Skeletal muscle cell (primary cell): ENCODE data around the gene CDC42EP4.

Experiments
- DNase-seq: peaks from one replicate; pipeline ENCODE4 v3.0.0-alpha.2; 2010; ENCODE audit warnings: low read depth
- H3K4me3 ChIP-seq: 2 replicates; pipeline ENCODE4 v1.5.1; 2011; ENCODE audit warnings: low read depth, mild to moderate bottlenecking, control low read depth, low read length, moderate library complexity

CDC42EP4 gene, protein sequence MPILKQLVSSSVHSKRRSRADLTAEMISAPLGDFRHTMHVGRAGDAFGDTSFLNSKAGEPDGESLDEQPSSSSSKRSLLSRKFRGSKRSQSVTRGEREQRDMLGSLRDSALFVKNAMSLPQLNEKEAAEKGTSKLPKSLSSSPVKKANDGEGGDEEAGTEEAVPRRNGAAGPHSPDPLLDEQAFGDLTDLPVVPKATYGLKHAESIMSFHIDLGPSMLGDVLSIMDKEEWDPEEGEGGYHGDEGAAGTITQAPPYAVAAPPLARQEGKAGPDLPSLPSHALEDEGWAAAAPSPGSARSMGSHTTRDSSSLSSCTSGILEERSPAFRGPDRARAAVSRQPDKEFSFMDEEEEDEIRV

DNA sequence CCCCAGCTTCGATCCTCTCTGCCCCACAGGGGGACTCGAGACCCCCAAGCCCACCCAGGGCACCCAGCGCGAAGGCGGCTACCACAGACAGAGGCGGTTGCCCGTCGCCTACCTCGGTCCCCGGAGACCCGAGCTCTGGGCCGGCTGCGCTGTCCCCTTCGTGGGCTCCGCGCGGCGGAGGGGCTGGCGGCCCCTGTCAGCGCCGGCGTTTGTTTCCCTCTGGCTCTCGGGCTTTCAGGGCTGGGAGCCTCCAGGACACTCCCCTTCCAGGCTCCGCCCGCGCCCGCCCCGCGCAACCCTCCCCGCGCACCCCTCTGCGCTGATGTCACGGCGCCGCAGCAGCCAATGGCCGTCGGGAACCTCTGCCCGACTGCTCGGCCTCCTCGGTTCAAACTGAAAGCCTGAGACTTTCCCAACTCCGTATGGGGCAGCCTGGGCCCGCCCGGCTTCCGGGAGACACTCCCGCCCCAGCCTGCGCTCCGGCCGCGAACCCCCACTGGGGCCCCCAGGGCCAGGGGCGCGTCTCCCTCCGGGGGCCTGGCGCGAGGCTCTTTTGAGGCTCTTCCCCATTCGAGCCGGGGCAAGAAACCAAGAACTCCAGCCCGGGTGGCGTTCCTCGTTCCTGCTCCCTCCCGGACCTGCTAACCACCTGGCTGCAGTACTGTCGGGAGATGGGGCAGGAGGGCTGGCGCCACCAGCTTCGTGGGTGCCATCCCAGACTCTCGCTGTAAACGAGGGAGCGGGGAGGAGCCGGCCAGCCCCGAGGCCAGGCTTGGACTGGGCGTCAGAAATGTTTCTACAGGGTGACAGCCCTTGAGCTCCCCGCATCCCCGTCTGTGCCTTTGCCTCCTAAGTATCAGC is at the start of gene CDC42EP4:
CDC42EP4 (minus strand) TSS at position 221 of the 861 bp plus-strand sequence. CDS start 25,501 bp downstream, outside the sequence.
- peak; percentile 81 for DNase-seq
- H3K4me3 ChIP-seq = peak within 1 kb of the TSS; percentile 98

DNA sequence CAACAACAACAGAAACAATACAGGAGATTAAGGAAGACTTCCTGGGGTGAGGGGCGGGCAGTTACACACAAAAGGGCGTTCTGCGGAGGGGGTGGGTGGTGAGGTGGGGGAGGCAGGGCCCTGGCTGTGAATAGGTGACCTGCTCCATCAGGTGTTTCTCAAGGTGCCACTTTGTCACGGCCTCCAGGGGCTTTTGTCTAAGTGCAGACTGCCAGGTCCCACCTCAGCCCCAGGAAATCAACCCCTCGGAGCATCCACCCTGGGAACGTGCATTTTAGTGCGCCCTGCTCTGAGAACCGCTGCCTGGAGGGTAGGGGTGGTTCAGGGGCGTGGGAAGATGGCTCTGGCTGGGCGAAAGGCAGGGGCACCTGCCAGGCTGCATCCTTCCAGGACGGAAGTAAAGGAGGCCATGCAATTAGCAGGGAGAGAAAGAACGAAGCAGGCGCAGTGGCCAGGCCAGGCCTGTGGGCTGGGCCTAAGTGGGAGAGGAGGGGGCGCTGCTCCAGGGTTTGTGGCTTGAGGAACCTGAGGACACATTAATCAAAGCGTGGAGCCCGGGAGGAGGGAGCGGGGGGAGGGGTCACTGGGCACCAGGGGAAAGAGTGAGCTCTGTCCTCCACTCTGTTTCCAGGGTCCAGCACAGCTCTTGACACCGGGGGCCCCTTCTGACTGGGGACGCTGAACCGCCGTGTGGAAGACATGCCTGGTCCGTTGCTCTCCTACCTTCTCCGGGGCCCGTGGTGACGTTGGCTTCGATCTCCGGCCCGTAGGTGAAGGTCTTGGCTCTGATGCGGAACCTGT is 49.4 kb upstream of the CDC42EP4 start:
- no peak for DNase-seq
- H3K4me3 ChIP-seq = no peak overlapping the region

DNA sequence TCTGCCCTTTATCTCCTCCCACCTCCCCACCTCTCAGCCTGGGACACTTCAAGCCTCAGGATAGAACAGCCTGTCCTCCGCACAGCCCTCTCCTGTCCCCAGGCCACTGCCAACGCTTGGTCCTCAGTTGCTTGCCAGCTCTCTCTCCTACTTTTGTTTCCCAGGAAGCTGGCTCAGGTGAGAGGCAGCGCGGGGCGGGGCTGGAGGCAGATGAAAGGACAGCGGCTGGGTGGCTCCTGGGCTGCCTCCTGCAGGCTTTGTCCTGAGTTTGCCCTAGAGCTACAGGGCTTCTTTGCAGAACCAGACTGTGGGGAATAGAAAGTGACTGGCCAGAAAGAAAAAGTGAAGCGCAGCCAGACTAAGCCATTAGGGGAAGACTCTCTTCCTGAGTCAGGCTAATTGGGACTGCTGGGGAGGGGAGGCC is 48.2 kb upstream of the CDC42EP4 start:
- no peak for DNase-seq
- H3K4me3 ChIP-seq = no peak overlapping the region

DNA sequence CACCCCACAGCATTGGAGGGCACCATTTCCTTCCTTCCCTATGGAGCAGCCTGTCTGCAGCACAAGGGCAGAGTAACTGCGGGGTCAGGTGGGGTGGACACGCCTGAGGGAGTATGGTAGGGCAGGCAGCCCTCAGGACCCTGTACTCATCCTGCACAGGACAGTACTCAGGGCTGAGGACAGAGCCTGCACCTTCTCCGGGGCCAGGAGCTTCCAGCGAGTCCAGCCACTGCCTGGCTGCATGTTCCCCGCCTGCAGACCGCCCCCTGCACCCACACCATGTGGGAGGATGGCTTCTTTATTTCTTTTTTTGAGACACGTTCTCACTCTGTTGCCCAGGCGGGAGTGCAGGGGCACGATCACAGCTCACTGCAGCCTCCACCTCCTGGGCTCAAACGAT is 47.6 kb upstream of the CDC42EP4 start:
- no peak for DNase-seq
- H3K4me3 ChIP-seq = no peak overlapping the region

DNA sequence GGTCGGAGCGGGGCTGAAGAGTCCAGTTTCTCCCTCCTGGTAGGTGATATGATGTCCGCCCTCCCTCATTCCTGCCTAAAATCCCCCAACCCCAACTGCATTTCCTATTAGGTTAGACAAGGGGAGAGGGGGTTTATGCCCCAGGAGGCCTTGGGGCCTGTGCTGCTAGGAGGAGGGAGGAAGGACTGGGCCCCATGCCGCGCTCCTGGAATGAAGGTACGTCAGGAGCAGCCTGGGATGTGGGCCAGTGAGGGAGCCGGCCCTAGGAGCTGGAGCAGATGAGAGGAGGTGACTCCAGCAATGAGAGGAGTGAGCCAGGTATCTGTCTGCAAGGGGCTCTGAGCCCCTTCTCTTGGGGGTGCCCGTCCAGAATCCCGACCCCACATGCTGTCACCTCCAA is 46.9 kb upstream of the CDC42EP4 start:
- H3K4me3 ChIP-seq = no peak overlapping the region
- DNase-seq = no peak

DNA sequence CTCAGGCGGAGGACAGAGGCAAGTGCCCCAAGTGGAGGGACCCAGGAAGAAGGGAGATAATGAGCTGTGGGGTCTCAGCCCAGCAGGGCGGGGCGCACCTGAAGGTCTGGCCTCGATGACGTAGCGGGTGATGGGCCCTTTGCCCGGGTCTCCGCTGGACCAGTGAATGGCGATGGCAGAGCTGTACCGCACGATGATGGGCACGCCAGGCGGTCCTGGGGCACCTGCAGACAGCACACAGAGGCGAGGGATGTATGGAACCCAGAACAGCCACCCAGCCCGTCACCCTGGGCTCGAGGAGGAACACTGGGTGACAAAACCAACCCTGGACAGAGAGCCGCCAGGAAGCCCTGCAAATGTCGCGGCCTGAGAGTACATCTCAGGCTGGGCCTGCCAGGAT is 46.2 kb upstream of the CDC42EP4 start:
- no peak overlapping the region for H3K4me3 ChIP-seq
- DNase-seq = no peak

DNA sequence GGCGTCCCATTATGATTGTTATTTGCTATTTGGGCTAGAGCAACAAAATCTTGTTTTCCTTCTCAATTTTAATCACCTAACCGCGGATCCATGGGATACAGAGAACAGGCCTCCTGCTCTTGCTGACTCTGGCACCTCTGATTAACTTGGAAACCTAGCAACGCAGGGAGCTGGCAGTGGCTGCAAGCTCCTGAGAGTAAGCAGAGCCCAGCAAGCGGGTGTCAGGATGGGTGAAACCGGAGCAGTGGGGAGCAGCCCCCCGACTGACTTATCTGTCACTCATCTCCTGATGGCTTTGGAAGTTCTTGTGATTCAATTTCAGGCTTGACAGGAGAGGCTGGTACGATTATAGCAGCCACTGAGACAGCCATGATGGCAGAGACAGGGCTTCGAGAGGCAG is 45.5 kb upstream of the CDC42EP4 start:
- no peak for DNase-seq
- H3K4me3 ChIP-seq = no peak overlapping the region

DNA sequence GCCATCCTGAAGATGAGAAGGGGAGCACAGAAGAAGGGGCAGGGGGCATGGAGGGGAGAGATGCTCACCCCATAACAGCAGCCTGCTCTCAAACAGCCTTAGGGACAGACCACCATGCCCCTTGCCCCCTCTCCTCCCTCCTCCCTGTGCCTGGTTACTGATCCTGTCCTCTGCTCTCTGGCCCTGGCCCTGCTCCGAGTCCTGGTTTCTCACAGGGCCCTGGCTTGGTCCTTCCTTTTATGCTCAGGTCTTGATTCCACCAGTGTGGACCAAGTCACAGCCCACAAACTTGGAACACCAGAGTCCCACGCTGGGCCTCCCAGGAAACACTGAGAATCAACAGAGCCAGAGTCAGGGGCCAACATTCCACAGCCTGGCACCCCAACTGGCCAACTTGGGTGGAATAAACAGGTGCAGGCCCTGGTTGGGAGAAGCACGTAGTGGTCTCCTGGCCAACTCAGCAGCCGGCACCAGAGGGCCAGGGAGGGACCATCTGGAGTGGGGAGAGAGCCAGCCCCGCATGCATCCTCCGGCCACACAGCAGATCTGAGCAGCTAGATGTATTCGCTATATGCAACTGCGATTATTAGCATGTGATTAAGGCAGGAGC is 44.9 kb upstream of the CDC42EP4 start:
- DNase-seq = no peak
- H3K4me3 ChIP-seq = no peak overlapping the region

DNA sequence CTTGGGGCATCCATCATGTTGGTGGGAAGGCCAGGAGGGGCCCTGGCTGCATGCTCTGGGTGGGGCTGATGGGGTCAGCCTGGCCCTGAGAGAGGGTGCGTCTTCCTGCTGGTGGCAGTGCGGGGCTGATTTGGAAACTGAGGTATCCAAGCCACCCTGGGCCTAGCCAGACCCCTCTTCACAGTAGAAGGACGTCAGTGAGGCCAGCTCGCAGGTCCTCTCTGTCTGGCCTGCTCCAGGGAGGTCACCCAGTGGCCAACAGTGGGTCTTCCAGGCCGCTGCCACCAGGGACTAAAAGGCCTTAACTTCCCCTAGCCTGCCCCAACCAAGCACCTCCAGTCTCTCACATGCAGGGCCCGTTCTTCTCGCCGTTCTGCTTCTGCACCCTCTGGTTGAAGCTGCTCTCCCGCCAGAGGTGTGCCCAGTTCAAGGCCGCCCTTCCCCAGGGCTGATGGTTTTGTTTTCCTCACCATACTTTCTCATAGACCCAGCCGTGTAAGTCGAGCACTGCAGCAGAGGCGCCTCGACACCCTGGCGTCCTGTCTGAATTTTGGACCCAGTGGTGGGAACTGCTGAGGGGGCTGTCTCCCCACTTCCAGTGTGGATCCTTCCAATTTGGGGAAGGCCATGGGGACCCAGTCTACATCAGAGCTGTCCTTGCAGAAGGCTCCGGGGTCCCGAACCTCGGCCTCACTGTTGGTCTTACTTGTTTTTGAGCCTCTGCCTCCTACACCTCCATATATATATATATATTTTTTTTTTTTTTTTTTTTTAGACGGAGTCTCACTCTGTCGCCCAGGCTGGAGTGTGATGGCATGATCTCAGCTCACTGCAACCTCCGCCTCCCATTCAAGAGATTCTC is 42.9 kb upstream of the CDC42EP4 start:
- no peak for DNase-seq
- no peak overlapping the region for H3K4me3 ChIP-seq

DNA sequence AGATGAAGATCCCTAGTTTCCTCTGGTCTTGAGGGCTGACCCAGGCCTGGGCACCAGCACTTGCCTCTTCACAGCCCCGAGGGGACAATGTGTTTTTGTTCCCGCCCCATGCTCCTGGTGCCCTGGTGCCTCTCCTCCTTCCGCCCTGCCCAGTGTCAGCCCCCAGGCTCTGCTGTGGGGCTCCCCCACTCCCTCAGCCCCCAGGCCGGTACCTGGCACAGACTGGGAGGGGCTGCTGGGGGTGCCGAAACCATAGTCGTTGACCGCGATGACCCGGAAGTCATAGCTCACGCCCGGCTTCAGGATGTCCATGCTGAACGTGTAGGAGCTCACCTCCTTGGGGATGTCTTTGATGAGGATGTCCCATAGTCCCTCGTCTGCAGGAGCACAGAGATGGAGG is 40.5 kb upstream of the CDC42EP4 start:
- H3K4me3 ChIP-seq = no peak overlapping the region
- no peak for DNase-seq

DNA sequence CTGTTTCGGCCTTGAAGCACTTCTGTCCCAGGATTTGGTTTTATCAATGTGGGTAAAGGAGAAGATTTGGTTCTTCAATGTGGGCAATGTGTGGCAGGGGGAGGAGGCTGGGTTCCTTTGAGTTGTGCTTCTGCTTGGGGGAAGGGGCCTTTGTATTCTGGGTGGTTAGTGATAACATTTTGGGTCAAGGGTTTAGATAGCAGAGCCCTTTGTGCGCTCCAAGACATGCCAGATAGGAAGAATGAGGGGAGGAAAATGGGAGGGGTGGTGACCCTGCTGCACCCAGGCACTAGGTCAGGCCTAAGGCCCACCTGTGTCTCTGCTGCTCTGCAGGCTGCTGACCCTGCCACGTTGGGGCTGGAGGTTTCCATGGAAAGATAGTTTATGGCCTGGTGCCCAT is 40.0 kb upstream of the CDC42EP4 start:
- no peak for DNase-seq
- H3K4me3 ChIP-seq = no peak overlapping the region

DNA sequence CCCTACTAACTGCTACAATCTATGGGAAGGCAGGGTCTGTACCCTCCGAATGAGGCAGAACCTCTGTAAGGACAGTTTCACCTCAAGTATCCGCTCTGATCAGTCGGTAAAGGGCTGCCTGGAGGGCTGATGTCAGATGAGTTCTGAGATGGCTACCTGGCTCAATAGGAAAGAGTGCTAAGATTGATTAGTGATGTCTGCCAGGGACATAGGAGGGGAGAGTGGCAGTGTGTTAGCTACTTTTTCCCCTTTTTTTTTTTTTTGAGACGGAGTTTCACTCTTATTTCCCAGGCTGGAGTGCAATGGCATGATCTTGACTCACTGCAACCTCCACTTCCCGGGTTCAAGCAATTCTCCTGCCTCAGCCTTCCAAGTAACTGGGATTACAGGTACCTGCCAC is 39.1 kb upstream of the CDC42EP4 start:
- no peak for DNase-seq
- H3K4me3 ChIP-seq = no peak overlapping the region

DNA sequence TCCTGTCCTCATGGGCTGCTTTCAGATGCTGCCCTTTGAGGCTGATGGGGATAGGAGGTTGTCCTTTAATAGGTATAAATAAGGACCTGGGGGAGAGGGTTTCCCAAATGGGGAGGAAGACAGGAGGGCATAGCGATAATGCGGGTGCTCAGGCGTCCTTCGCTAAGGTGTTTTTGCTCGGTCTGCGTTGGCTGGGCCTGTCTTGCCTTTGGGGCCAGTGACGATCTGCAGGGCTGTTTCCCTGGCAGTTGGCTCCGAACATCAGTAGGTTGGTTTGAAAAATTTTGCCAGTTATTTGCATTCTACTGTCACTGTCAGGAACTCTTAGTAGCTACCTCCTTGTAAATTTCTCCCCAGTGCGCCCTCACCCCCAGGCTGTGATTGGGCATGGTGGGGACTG is 37.8 kb upstream of the CDC42EP4 start:
- no peak for DNase-seq
- H3K4me3 ChIP-seq = no peak overlapping the region

DNA sequence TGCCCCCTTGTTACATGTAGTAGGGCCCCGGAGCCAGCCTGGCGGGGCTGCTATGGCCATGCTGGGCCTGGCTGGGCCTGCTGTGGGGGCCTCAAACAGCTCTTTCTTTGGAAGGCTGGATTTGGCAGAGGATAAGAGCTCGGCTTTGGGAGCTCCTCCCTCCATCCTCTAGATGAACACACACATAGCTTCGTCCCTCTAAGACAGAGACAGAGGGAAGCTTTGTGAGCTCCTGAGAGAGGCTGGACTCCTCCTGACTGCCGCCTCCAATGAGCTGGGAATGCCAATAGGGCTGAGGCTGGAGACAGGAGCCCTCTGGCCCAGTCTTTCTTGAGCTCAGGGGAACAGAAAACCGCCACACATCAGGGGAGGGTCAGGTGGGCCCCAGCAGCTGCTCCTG is 37.3 kb upstream of the CDC42EP4 start:
- no peak for DNase-seq
- H3K4me3 ChIP-seq = no peak overlapping the region

DNA sequence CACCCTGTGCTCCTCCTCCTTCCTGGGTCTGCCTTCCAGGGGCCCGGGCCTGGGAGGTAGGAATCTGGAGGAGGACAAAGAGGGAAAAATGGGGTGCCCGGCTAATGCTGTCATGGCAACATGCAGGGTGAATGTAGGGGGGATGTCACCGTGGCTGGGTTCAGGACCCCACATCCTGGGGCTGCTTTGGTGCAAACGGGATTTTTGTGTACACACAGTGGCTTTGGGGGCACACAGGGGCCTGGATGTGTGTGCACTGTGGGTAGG is 37.0 kb upstream of the CDC42EP4 start:
- no peak for DNase-seq
- no peak overlapping the region for H3K4me3 ChIP-seq

DNA sequence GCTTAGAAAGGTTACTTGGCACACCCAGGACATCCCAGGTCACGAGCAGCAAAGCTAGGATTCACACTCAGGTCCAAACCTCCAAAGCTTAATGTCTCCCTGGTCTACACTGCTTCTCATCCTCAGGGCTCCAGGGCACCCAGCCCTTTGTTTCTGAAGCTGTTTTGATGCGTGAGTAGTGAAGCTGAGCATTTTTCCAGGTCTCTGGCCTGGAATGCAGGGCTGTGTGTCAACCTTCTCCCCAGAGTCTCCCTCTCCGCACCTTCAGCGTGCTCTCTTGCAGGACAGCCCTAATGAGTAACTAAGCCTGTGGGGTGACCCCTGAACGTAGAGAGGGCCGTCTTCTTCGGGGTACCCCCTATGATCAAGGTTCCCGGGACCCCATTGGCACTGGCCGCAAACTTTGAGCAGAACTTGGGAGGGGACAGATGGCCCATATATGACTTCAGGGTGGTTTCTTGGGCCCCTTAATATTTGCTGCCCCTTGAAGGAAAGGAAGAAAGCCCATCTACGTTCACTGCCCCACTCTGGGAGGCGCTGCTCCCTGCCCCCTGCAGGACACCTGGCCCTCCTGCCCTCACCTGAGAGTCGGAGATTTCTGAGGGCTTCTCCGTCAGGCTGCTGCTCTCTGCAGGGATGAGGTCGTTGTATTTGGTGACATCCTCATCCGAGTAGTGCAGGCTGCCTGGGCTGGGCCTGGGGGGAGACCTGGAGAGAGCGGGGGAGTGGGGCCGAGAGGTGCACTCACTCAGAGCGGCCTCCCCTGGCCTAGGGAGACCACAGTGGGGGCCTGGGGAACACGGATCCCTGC is 36.4 kb upstream of the CDC42EP4 start:
- no peak overlapping the region for H3K4me3 ChIP-seq

DNA sequence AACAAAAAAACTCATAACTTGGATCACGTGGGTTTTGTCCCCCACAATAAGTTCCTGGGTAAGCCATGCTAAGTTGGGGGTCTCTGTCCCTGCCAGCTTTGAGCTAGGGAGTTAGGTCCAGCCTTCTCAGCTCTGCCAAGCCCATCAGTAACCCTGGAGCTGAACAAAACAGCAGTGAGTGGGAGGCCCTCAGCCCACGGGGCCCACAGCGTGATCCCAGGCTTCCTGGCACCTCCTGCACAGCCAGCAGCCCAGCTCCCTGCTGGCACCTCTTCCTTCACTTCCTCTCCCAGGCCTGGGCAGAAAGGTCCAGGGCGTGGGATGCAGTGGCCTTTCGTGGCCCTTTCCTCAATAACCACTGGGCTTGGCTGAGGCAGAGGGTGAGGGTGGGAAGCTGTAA is 35.5 kb upstream of the CDC42EP4 start:
- no peak overlapping the region for H3K4me3 ChIP-seq
- DNase-seq = no peak

More for the DNA sequence above, 36.4 kb upstream of the CDC42EP4 start:
- no peak for DNase-seq

DNA sequence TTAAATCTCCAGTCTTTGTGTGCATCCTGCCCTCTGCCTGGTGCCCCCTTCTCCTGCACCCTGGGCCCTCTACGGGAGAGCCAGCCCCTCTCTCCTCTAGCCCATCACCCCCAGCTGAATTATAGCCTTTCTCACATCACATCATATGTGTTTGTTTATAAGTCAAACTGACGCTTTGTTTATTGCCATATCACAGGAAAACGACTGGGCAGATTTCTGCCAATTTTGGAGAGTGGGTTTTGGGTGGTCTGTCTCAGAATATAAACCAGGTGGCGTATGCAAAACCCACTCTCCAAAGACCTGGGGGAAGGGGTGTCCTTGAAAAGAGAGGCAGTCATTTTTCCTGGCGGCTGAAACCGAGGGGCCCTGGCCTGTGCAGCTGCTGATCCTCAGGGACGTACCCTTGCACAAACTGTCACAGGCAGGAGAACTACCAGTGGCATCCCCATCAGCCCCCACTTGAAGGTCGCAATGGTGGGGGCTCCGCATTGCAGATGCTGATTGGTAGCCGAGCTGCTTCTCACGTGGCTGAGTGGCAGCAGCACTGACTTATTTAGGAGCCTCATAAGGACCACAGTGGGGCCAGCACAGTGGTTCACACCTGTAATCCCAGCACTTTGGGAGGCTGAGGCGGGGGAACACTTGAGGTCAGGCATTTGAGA is 34.8 kb upstream of the CDC42EP4 start:
- H3K4me3 ChIP-seq = no peak overlapping the region
- no peak for DNase-seq
